IPS DF 19.7 (cell line): ENCODE results near the gene ELSPBP1.
"Not testable (repeated sequence)": the region's sequence is repeated elsewhere in the genome, so short reads cannot be mapped to it uniquely, and the experiment has no call there.

ENCODE experiments used
- DNase-seq: peaks from one replicate; pipeline ENCODE4 v3.0.0-alpha.2; 2013; ENCODE audit warnings: low read depth, low spot score

Gene ELSPBP1

DNA sequence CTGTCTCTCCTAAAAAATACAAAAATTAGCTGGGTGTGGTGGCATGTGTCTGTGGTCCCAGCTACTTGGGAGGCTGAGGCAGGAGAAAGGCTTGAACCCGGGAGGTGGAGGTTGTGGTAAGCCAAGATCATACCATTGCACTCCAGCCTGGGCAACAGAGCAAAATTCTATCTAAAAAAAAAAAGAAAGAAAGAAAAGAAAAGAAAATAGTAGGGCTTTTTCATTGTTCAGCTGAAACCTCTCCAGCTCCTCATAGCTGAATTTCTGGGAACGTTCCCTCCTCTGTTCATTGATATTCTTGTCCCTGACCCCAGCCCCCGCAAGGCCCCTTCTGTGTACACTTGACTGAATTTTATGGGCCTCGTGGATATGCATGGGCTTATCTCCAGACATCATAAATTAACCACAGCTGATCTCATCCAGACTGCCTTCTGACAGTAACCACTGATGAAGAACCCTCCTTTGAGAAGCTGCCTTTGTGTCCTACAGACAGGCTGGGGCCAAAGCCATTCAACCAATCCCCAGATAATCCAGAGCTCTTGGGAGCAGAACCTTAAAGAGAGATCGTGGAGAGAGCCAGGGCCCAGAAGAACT lies at the start of gene ELSPBP1:
TSS of gene ELSPBP1 (plus strand) at position 424 of the 594 bp plus-strand sequence. CDS start 14,036 bp downstream, outside the sequence.
- no peak for DNase-seq

DNA sequence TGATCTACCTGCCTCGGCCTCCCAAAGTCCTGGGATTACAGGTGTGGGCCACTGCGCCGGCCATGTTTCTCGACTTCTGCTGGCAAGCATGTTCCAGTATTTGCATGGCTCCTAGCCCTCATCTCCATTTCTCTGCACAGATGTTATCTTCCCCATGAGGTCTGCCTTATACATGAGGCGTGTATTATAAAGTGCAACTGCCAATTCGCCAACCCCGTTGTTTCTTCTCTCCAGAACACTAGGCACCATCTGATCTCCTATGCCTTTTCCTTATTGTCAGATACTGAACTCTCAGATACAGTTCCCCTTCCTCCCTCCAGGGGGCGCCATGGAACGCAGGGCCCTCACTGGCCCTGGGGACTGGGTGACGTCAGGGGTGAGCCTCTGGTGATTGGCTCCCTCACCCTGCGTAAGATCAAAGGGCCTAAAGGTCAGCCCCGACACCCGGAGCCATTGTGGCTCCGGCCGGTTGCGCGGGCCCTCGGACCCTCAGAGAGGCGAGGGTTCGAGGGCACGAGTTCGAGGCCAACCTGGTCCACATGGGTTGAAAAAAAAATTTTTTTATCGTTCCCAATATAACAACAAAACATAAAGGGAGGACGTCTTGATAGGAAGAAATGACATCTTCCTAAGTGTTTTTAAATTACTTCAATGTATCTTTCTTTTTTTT lies 44.4 kb upstream of the ELSPBP1 start:
- DNase-seq = not testable (repeated sequence)

DNA sequence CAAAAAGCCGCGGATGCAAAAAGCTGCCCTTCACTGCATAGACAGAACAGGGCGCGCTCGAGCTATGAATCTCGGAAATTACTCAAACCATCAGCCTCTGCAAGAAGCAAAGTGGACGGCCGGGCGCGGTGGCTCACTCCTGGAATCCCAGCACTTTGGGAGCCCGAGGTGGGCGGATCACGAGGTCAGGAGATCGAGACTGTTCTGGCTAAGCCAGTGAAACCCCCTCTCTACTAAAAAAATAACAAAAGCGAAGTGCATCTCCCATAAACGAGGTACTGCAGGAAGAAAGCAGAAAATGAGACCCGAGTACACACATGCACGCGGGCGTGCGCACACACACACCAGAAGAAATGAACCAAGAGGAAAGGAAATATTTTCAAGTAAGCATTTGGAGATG lies 42.3 kb upstream of the ELSPBP1 start:
- not testable (repeated sequence) for DNase-seq

DNA sequence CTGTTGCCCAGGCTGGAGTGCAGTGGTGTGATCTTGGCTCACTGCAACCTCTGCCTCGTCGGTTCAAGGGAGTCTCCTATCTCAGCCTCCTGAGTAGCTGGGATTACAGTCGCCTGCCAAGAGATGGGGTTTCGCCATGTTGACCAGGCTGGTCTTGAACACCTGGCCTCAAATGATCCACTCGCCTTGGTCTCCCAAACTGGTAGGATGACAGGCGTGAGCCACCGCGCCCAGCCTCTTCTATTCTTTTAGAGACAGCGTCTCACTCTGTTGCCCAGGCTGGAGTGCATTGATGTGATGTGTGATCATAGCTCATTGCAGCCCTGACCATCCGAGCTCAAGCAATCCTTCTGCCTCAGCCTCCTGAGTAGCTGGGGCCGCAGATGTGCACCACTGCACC lies 38.5 kb upstream of the ELSPBP1 start:
- DNase-seq = not testable (repeated sequence)

DNA sequence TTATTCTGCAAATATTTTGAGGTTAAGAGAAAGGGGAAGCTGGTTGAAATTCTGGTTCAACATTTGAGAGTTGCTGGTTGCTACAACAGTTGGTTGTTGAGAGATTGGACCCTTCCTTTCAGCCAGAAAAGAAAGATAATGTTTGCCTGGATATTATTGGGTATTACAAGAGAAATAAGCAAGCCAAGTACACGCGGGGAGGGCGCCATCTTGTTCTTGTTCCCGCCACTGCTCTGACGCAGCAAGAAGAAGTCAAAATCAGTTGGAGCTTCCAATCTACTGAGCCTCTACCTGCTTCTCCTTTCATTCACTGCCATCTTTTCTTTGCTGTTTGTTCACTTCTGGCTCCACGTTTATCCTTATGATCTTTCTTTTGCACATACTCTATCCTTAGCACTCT lies 20.9 kb upstream of the ELSPBP1 start:
- DNase-seq = no peak

DNA sequence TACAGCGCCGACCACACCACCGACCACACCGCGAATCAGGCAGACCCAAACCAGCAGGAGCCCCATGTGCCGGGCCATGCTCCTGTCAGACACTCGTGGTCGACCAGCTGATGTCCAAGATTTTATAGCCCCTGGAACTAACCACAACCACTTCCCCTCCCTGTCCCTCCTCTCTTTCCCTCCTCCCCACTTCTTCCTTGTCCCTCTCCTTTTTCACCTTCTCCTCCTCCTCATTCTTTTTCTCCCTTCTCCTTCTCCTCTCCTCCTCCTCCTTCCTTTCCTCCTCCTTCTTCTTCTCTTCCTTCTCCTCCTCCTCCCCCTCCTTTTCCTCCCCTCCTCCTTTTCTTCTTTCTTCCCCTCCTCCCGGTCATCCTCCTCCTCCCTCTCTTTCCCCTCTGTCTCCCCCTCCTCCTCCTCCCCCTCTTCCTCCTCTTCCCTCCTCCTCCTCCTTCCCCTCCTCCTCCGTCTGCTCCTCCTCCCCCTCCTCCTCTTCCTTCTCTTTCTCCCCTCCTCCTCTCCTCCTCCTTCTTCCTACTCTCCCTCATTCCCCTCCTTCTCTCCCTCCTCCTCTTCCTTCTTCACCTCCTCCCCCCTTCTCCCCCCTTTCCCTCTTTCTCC lies 3.1 kb upstream of the ELSPBP1 start:
- no peak for DNase-seq

DNA sequence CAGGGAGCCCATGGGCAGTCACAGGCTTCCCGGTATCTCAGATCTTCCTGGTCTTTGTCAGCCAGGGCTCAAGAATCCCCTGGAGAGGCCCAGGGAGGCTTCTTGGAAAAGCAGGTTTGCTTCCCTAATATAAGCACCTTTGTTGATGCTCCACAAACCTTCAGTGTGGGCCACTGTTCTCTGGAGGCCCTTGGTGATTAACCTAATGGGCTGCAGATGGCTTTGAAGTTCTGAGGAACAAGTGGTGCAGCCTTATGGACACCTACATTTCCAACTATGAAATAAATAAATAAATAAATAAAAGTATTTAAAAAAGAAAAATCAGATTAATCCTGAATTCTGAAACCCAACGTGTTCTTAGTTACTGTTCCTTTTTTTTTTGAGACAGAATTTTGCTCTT lies 2.4 kb upstream of the ELSPBP1 start, which contains the start of gene BSPH1:
TSS of gene BSPH1 (minus strand) at position 101 of the 400 bp plus-strand sequence. CDS start at position 12, 89 bp downstream.
- no peak for DNase-seq

DNA sequence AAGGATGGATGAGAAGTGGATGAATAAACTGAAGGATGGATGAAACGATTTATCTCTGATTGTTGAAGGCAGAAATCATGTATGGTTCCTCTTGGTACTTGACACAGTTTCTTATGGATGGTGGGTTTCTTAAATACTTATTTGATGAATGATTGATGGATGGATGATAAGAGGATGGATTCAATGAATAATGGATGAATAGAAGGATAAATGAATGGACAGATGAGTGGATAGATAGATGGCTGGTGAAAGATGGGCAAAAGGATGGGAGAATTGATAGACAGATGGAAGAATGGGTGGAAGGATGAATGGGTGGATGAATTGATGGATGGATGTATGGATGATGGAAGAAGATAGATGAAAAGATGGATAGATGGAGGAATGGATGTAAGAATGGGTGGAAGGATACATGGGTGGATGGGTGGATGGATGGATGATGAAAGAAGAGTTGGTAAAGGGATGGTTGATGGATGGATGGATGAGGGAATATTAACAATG lies 1.8 kb downstream of the ELSPBP1 start:
- no peak for DNase-seq

DNA sequence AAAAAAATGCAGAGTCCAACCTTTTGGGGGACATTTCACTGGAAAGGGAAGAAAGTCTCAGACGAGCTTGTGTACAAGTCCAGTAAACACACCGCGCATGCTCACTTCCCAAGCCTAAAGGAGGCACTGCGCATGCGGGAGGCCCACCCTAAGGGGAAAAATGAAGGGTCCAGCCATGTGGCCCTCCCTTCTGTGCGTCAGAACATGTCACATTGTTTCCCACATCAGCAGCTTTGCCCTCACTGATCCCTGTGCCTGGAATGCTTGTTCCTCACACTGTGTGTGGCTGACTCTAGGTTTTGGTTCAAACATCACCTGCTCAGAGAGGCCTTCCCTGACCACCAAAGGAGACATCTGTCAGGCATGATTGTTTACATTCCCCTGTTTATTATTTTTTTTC lies 4.4 kb downstream of the ELSPBP1 start:
- DNase-seq = no peak

DNA sequence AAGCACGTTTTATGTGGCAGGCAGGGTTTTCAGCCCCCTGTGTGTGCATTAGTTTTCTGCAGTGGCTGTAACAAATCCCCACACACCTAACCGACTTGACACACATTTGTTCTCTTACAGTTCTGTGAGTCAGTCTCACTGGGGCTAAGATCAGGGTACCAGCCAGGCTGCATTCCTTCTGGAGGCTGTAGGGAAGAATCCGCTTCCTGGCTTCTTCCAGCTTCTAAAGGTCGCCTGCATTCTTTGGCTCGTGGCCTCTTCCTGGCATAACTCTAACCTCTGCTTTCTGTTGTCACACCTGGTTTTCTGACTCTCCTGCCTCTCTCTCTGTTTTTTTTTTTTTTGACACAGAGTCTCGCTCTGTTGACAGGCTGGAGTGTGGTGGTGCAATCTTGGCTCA lies 6.4 kb downstream of the ELSPBP1 start:
- DNase-seq = no peak

DNA sequence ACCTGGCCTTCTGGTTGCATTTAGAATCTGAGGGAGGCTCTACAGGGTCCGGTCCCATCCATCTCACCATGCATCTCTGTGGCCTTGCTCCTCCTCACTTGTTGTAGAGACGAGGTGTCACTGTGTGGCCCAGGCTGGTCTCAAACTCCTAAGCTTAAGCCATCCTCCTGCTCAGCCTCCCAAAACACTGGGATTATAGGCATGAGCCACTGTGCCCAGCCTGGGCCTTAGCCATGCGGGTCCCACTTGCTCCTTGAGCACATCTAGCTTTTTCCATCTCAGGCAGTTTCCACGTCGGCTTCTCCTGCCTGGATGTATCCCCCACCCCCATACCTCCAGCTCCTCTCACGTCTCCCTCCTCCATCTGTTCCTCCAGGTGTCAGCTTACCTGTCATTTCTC lies 9.8 kb downstream of the ELSPBP1 start:
- DNase-seq = no peak

DNA sequence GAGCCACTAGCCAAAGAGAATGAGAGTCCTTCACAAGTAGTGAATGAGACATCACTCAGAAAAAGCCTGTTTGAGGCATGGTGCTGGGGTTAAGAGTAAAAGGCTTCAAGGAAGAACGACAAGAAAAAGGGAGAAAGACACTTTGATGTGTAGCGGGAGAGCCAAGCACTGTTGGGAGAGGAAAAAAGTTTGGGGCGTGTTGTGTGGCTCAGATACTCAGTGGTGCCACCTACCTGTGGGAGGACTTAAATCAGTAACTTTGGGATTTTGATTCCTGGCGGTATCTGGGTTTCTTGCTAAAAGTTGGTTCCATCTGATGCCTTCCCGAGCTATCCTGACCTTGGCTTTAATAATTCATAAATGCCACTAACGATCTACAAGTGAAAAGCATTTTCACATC lies 12.3 kb downstream of the ELSPBP1 start:
- DNase-seq = peak; percentile 5

DNA sequence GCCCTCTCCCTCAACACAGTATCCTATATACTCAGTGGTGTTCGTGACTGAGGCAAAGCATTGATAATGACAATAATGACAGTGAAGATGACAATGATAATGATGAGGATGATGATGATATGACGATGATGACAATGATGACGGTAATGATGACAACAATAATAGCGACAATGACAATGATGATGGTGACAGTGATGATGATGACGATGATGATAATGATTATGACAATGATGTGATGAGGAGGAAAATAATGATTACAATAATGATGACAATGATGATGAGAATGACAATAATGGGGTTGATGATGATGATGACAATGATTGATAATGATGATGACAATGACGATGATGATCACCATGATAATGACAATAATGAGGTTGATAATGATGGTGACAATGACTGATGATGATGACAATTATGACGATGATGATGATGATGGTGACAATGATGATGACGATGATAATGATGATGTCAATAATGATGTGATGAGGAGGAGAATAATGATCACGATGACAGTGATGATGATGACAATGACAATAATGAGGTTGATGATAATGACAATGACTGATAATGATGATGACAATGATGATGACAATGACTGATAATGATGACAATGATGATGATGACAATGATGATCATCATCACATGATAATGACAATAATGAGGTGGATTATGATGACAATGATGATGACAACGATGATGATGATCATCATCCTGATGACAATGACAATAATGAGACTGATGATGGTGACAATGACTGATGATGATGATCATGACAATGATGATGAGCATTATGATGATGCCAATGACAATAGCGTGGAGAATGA lies 16.7 kb downstream of the ELSPBP1 start:
- no peak for DNase-seq

DNA sequence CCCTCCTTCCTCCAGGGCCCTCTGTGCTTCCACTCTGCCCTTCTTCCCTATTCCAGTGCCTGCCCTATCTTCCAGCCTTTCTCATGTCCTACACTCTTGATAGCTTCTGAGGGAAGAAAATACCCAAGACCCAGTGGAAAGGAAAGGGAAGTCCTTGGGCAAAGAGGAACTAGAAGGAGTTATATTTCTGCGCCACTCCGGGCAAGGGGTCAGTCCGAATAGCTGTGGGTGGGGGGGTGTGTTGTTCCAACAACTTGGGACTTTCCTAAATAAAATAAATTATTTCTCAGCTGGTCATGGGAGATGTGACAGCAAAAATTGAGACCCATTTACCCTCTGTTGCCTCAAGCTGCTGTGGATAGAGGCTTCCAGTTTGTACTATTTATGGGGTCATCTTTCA lies 26.3 kb downstream of the ELSPBP1 start:
- no peak for DNase-seq

DNA sequence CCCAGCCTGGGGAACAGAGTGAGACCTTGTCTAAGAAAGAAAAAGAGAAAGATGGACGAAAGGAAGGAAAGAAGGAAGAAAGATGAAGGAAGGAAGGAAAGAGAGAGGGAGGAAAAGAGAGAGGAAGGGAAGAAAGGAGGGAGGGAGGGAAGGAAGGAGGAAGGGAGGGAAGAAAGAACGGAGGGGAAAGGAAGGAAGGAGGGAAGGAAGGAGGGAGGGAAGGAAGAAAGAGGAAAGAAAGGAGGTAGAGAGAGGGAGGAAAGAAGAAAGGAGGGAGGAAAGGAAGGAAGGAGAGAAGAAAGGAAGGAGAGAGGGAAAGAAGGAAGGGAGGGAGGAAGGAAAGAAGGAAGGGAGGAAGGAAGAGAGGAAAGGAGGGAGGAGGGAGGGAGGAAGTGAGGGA lies 28.6 kb downstream of the ELSPBP1 start:
- DNase-seq = no peak

DNA sequence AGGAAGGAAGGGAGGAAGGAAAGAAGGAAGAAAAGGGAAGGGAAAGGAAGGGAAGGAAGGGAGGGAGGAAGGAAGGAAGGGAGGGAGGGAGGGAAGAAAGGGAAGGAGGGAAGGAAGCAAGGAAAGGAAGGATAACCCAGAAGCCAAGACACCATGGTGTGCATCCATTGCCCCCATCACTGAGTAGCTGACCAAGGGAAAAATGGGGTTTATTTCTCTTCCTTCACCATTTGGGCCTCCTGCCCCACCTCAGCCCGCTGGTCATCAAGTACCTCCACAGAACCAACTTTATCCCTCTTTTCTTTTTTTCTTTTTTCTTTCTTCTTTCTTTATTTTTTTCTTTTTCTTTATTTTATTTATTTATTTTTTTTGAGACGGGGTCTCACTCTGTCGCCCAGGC lies 29.1 kb downstream of the ELSPBP1 start:
- no peak for DNase-seq

DNA sequence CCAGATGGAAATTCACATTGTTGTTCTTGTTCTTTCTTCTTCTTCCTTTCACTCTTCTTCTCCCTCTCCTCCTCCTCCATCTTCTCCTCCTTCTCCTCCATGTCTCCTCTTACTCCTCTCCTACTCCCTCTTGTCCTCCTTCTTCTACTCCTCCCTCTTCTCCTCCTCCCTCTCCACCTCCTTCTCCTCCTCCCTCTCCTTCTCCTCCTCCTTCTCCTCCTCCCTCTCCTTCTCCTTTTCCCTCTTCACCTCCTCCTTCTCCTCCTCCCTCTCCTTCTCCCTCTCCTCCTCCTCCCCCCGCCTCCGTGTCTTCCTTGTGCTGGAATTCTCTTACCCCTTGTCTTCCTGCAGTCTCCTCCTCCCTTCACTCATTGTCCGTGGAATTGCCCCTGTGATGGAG lies 31.0 kb downstream of the ELSPBP1 start:
- DNase-seq = no peak

DNA sequence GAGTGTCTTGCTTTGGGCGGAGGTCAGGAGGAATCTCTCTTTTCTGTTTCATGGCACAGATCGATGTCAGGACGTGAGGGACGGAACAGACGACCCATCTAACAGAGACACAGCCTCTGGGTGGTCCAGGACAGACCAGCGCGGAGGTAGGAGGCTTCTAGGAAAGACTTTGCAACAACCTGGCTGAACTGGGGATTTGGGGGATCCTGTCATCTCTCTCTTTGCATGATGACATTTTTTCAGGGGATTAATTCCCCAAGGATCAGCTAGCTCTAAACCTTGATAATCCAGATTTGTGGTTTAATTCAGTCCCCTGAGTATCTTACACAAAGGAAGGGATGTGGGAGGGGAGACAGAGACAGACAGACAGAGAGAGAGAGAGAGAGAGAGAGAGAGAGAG lies 35.0 kb downstream of the ELSPBP1 start:
- DNase-seq = no peak

DNA sequence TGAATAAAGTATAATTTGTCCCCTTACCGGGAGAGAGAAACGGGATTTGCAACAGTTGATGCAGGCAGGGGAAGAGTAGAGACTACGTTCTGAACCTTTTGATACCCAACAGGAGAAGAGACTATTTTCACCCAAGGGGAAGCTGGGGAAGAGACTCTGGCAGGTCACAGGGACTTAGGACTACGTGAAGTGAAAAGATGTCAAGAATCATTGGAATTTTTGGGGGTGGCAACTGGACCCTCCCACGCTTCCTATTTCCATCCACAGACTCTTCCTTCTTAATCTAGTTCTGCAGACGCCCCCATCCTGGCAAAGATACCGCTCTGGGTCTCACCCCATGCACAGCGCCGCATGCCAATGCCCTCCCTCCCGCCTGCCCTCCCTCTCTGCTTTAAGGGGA lies 35.6 kb downstream of the ELSPBP1 start:
- DNase-seq = no peak

DNA sequence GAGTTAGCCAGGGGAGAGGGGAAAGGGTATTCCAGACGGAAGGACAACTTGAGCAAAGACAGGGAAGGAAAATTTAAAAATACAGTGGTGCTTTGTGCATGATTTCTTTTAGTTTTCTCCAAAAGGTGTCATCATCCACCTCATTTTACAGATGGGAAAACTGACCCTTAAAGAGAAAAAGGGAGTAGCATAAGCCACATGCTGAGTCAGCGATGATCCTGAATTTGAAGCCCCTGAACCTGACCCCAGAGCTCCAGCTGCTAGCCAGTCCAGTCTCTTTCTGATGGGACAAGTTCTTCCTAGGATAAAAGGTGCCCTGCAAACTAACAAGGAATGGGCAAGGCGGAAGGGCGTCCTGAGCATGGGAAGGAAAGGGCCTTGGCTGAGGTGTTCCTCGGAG lies 39.2 kb downstream of the ELSPBP1 start:
- no peak for DNase-seq

DNA sequence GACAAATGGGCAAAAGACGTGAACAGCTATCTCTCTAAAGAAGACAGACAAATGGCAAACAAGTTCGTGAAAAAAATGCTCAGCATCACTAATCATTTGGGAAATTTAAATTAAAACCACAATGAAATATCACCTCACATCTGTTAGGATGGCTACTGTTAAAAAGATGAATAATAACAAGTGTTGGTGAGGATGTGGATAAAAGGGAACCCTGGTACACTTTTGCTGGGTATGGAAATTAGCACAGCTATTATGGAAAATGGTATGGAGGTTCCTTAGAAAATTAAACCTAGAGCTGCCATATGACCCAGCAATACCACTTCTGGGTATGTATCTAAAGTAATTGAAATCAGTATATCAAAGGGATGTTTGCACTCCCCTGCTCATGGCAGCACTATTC lies 42.3 kb downstream of the ELSPBP1 start:
- no peak for DNase-seq
